HEK293 (cell line): Measurements from ENCODE around the gene CPA5.

Experiments
- CTCF ChIA-PET: fragments of 350-600 bp; formaldehyde crosslinking; extraction: SDS; loops from one replicate; lab custom pipeline; 2021; ENCODE audit warnings: antibody characterized with exemption; lab: Yijun Ruan, JAX
- POLR2A ChIA-PET: fragments of 300-600 bp; formaldehyde crosslinking; extraction: SDS; loops from one replicate; lab custom pipeline; 2020; ENCODE audit warnings: antibody characterized with exemption, inconsistent platforms; lab: Yijun Ruan, JAX
- H3K27ac ChIP-seq: fragments of 200-500 bp; sonication (Bioruptor generic); 2 replicates; pipeline ENCODE4 v1.5.1; 2014; ENCODE audit warnings: low read depth, low read length, control low read depth, inconsistent platforms; ENCODE audit errors: extremely low read depth
- H3K36me3 ChIP-seq, 2 experiments: fragments of 200-500 bp in 1 of 2; sonication (Bioruptor generic) in 1 of 2; 1 replicate in 1 of 2; 2 replicates in 1 of 2; pipeline ENCODE4 v1.5.1; 2014 to 2017; ENCODE audit warnings: inconsistent platforms in 2 of 2, low read length in 2 of 2; ENCODE audit not compliant: control insufficient read depth in 2 of 2, insufficient read depth in 1 of 2
- H3K4me1 ChIP-seq: fragments of 200-500 bp; sonication (Bioruptor generic); 2 replicates; pipeline ENCODE4 v1.5.1; 2014; ENCODE audit warnings: mild to moderate bottlenecking, low read length, inconsistent platforms; ENCODE audit not compliant: control insufficient read depth, insufficient read depth
- H3K4me3 ChIP-seq: 2 replicates; pipeline ENCODE4 v1.5.1; 2011; ENCODE audit warnings: low read depth, mild to moderate bottlenecking, control low read depth, low read length, moderate library complexity
- H3K9me3 ChIP-seq: fragments of 200-500 bp; sonication (Bioruptor generic); 2 replicates; pipeline ENCODE4 v1.5.1; 2014; ENCODE audit warnings: low read depth, low read length, inconsistent platforms; ENCODE audit not compliant: control insufficient read depth, insufficient read depth
- HOXC10 ChIP-seq: sonication (generic); formaldehyde crosslinking; IDR thresholded peaks from 2 replicates; pipeline ENCODE4 v1.8.1; 2023; ENCODE audit warnings: mild to moderate bottlenecking, missing genetic modification reagents
- MZF1 ChIP-seq: fragments of 450-650 bp; formaldehyde crosslinking; IDR thresholded peaks from 2 replicates; pipeline ENCODE4 v1.5.1; 2017; ENCODE audit warnings: missing biosample characterization, missing genetic modification characterization, borderline replicate concordance
- ZBTB17 ChIP-seq: fragments of 450-650 bp; formaldehyde crosslinking; IDR thresholded peaks from 2 replicates; pipeline ENCODE4 v1.5.1; 2016; ENCODE audit warnings: missing biosample characterization, missing genetic modification characterization
- ZBTB21 ChIP-seq: fragments of 450-650 bp; formaldehyde crosslinking; IDR thresholded peaks from 2 replicates; pipeline ENCODE4 v1.5.1; 2017; ENCODE audit warnings: missing biosample characterization, missing genetic modification characterization
- ZBTB6 ChIP-seq: fragments of 450-650 bp; formaldehyde crosslinking; IDR thresholded peaks from 2 replicates; pipeline ENCODE4 v1.5.1; 2017; ENCODE audit warnings: missing biosample characterization, missing genetic modification characterization
- ZNF10 ChIP-seq: fragments of 450-650 bp; formaldehyde crosslinking; IDR thresholded peaks from 2 replicates; pipeline ENCODE4 v1.5.1; 2017; ENCODE audit warnings: missing biosample characterization, missing genetic modification characterization
- ZNF202 ChIP-seq: fragments of 450-650 bp; formaldehyde crosslinking; IDR thresholded peaks from 2 replicates; pipeline ENCODE4 v1.5.1; 2016; ENCODE audit warnings: missing biosample characterization, missing genetic modification characterization, borderline replicate concordance
- ZNF239 ChIP-seq: fragments of 450-650 bp; formaldehyde crosslinking; IDR thresholded peaks from 2 replicates; pipeline ENCODE4 v1.5.1; 2016; ENCODE audit warnings: missing biosample characterization, missing genetic modification characterization
- ZNF433 ChIP-seq: fragments of 450-650 bp; formaldehyde crosslinking; IDR thresholded peaks from 2 replicates; pipeline ENCODE4 v1.5.1; 2016; ENCODE audit warnings: missing biosample characterization, missing genetic modification characterization, low read depth
- ZNF580 ChIP-seq: fragments of 450-650 bp; formaldehyde crosslinking; IDR thresholded peaks from 2 replicates; pipeline ENCODE4 v1.5.1; 2016; ENCODE audit warnings: missing biosample characterization, missing genetic modification characterization
- ZNF677 ChIP-seq: fragments of 450-650 bp; IDR thresholded peaks from 2 replicates; pipeline ENCODE4 v1.5.0; 2018; ENCODE audit warnings: missing biosample characterization, mild to moderate bottlenecking, missing genetic modification characterization, moderate library complexity
- TF ChIP-seq, protein P1 (sequence below): fragments of 450-650 bp; formaldehyde crosslinking; IDR thresholded peaks from 2 replicates; pipeline ENCODE4 v1.5.1; 2016; ENCODE audit warnings: missing biosample characterization, missing genetic modification characterization, borderline replicate concordance
- TF ChIP-seq, protein P2 (sequence below): fragments of 450-650 bp; formaldehyde crosslinking; IDR thresholded peaks from 2 replicates; pipeline ENCODE4 v1.5.1; 2016; ENCODE audit warnings: missing biosample characterization, missing genetic modification characterization
- TF ChIP-seq, protein P3 (sequence below): fragments of 450-650 bp; formaldehyde crosslinking; IDR thresholded peaks from 2 replicates; pipeline ENCODE4 v1.5.1; 2016; ENCODE audit warnings: missing biosample characterization, missing genetic modification characterization, borderline replicate concordance

Gene CPA5

GRCh38 chr7:130384371-130384801 lies 39.8 kb downstream of the CPA5 start:
- H3K9me3 ChIP-seq, result no peaks in the 10 kb centered on the region
- H3K36me3 ChIP-seq, result no peaks in the 10 kb centered on the region
- no peak overlapping the region for H3K27ac ChIP-seq
- CTCF ChIA-PET, result interaction anchor here (0.7 kb wide), 2 partner anchors 25 to 167 kb away, joined by 3 to 4 read pairs; no protein-coding TSS in a partner anchor
- POLR2A ChIA-PET, result no interaction called here
- TF ChIP-seq, protein P1, sequence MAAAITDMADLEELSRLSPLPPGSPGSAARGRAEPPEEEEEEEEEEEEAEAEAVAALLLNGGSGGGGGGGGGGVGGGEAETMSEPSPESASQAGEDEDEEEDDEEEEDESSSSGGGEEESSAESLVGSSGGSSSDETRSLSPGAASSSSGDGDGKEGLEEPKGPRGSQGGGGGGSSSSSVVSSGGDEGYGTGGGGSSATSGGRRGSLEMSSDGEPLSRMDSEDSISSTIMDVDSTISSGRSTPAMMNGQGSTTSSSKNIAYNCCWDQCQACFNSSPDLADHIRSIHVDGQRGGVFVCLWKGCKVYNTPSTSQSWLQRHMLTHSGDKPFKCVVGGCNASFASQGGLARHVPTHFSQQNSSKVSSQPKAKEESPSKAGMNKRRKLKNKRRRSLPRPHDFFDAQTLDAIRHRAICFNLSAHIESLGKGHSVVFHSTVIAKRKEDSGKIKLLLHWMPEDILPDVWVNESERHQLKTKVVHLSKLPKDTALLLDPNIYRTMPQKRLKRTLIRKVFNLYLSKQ (tag by site-specific recombination), result no peak
- TF ChIP-seq ZBTB21 (tag by site-specific recombination) (no peak), ZBTB6 (tag by site-specific recombination) (no peak), MZF1 (tag by site-specific recombination) (no peak), ZNF677 (tag by site-specific recombination) (no peak), ZBTB17 (tag by site-specific recombination) (no peak), ZNF239 (no peak)
- TF ChIP-seq, protein P2, sequence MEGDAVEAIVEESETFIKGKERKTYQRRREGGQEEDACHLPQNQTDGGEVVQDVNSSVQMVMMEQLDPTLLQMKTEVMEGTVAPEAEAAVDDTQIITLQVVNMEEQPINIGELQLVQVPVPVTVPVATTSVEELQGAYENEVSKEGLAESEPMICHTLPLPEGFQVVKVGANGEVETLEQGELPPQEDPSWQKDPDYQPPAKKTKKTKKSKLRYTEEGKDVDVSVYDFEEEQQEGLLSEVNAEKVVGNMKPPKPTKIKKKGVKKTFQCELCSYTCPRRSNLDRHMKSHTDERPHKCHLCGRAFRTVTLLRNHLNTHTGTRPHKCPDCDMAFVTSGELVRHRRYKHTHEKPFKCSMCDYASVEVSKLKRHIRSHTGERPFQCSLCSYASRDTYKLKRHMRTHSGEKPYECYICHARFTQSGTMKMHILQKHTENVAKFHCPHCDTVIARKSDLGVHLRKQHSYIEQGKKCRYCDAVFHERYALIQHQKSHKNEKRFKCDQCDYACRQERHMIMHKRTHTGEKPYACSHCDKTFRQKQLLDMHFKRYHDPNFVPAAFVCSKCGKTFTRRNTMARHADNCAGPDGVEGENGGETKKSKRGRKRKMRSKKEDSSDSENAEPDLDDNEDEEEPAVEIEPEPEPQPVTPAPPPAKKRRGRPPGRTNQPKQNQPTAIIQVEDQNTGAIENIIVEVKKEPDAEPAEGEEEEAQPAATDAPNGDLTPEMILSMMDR (tag by site-specific recombination), result no peak
- no peak overlapping the region for H3K4me3 ChIP-seq
- H3K4me1 ChIP-seq, result no peaks in the 10 kb centered on the region

DNA sequence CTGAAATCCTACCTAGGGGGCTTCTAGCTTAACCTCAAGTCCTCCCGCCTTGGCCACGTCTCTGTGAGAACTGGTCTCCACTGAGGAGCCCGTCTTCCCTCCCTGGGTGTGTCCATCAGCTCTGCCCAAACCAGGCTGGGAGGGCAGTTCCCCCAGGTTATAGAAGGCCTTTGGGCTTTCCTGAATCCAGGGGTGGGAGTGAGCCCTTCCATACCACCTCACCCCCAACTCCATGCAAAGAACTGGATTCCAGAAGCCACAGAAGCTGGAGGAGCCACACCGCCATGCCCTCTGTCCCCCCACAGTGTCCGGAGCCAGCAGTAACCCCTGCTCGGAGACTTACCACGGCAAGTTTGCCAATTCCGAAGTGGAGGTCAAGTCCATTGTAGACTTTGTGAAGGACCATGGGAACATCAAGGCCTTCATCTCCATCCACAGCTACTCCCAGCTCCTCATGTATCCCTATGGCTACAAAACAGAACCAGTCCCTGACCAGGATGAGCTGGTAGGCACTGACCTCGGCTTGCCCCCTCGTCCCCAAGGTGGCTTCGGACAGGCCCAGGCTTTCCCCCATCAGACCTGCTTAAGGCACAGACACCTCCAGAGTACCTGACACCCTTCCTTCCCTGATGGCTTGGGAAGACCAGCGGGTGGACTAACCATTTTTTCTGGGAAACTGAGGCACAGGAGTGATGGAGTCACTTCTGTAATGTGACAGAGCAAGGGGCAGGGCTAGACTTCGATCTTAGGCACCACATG lies 40.4 kb downstream of the CPA5 start:
- no peaks in the 10 kb centered on the region for H3K36me3 ChIP-seq
- no peak for TF ChIP-seq HOXC10
- TF ChIP-seq ZNF580, result no peak
- no peak for TF ChIP-seq ZNF433 (tag by site-specific recombination)
- no peak for TF ChIP-seq ZNF202 (tag by site-specific recombination)
- TF ChIP-seq, protein P3, sequence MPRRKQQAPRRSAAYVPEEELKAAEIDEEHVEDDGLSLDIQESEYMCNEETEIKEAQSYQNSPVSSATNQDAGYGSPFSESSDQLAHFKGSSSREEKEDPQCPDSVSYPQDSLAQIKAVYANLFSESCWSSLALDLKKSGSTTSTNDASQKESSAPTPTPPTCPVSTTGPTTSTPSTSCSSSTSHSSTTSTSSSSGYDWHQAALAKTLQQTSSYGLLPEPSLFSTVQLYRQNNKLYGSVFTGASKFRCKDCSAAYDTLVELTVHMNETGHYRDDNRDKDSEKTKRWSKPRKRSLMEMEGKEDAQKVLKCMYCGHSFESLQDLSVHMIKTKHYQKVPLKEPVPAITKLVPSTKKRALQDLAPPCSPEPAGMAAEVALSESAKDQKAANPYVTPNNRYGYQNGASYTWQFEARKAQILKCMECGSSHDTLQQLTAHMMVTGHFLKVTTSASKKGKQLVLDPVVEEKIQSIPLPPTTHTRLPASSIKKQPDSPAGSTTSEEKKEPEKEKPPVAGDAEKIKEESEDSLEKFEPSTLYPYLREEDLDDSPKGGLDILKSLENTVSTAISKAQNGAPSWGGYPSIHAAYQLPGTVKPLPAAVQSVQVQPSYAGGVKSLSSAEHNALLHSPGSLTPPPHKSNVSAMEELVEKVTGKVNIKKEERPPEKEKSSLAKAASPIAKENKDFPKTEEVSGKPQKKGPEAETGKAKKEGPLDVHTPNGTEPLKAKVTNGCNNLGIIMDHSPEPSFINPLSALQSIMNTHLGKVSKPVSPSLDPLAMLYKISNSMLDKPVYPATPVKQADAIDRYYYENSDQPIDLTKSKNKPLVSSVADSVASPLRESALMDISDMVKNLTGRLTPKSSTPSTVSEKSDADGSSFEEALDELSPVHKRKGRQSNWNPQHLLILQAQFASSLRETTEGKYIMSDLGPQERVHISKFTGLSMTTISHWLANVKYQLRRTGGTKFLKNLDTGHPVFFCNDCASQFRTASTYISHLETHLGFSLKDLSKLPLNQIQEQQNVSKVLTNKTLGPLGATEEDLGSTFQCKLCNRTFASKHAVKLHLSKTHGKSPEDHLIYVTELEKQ (tag by site-specific recombination), result no peak
- TF ChIP-seq ZNF10 (tag by site-specific recombination), result no peak
- TF ChIP-seq, all 188 proteins: peak for 0
- ChIA-PET CTCF (interaction anchor here (0.5 to 0.7 kb wide), 3 partner anchors 26 to 166 kb away, joined by 3 to 4 read pairs (median 3); no protein-coding TSS in a partner anchor), POLR2A (no interaction called here)
- H3K4me1 ChIP-seq, result no peaks in the 10 kb centered on the region
- H3K27ac ChIP-seq, result no peak overlapping the region
- no peaks in the 10 kb centered on the region for H3K9me3 ChIP-seq
- no peak overlapping the region for H3K4me3 ChIP-seq
